ENCODE data around the gene INCA1. TPM values are rescaled to one million over a fixed set of nuclear protein-coding genes. Genes with fewer than 3 reads are reported as not detected.
A peak's percentile ranks its signal among the peaks of the same experiment; 100 is the strongest.

The INCA1 gene
- total RNA-seq, 4 donors from 2014 or later = 3.4 TPM; not detected in 3

DNA sequence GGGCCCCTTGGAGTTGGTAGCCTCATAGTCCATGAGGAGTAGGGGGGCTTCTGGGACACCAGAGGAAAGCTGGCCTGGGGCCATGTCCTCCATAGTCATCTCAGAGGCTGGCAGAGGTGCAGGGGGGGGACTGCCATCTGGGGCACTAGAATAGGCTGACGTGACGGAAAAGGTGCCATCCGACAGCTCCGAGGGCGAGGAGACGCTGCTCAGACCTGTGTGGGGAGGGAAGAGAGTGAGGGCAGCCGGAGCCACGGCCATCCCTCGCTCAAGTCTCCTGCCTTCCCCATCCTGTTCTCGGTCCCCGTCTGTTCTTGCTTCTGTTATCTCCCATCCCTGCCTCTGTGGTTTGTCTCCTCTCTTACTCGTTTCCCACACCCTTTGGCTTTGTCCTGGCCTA lies 25.0 kb downstream of the INCA1 start:
- Histone ChIP-seq H3K4me1 (peaks cover 7 to 9% of the 10 kb centered on the region in 2 donors), H3K27me3 (no peaks in the 10 kb centered on the region), H3K27ac (peak overlapping the region; percentile 32 to 44), H3K36me3 (no peaks in the 10 kb centered on the region), H3K4me3 (no peak overlapping the region), H3K9me3 (no peaks in the 10 kb centered on the region)
- no peak for DNase-seq
- no peak for TF ChIP-seq POLR2A (IDR thresholded peaks at IDR 0.05)
- TF ChIP-seq, protein P1, sequence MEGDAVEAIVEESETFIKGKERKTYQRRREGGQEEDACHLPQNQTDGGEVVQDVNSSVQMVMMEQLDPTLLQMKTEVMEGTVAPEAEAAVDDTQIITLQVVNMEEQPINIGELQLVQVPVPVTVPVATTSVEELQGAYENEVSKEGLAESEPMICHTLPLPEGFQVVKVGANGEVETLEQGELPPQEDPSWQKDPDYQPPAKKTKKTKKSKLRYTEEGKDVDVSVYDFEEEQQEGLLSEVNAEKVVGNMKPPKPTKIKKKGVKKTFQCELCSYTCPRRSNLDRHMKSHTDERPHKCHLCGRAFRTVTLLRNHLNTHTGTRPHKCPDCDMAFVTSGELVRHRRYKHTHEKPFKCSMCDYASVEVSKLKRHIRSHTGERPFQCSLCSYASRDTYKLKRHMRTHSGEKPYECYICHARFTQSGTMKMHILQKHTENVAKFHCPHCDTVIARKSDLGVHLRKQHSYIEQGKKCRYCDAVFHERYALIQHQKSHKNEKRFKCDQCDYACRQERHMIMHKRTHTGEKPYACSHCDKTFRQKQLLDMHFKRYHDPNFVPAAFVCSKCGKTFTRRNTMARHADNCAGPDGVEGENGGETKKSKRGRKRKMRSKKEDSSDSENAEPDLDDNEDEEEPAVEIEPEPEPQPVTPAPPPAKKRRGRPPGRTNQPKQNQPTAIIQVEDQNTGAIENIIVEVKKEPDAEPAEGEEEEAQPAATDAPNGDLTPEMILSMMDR (IDR thresholded peaks at IDR 0.05) = no peak
- intact Hi-C loops (cut with DNase I; ENCODE audit: low total_unique reads) = no loop called here

DNA sequence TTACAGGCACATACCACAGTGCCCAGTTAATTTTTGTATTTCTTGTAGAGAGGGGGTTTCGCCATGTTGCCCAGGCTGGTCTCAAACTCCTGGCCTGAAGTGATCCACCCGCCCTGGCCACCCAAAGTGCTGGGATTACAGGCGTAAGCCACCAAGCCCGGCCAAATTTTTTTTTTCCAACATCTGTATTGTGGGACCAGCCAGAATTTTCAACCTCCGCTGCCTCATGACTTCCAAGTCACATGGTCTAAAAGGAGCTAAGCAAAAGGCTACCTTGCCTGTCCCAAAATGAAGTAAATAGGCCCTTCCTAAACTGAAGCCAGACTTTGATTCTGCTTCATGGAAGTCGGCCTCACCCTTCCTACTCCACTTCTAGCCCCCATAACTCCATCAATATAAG lies 25.5 kb downstream of the INCA1 start:
- no peaks in the 10 kb centered on the region for H3K27me3 ChIP-seq
- peaks cover 7 to 9% of the 10 kb centered on the region in 2 donors for H3K4me1 ChIP-seq
- intact Hi-C loops (cut with DNase I; ENCODE audit: low total_unique reads) = no loop called here
- no peaks in the 10 kb centered on the region for H3K36me3 ChIP-seq
- DNase-seq = peak in 1 of 2 donors; percentile 44
- no peak for TF ChIP-seq POLR2A (IDR thresholded peaks at IDR 0.05)
- TF ChIP-seq, protein P1 (IDR thresholded peaks at IDR 0.05) = no peak
- H3K9me3 ChIP-seq = no peaks in the 10 kb centered on the region
- no peak overlapping the region for H3K4me3 ChIP-seq
- peak overlapping the region; percentile 32 to 44 for H3K27ac ChIP-seq

DNA sequence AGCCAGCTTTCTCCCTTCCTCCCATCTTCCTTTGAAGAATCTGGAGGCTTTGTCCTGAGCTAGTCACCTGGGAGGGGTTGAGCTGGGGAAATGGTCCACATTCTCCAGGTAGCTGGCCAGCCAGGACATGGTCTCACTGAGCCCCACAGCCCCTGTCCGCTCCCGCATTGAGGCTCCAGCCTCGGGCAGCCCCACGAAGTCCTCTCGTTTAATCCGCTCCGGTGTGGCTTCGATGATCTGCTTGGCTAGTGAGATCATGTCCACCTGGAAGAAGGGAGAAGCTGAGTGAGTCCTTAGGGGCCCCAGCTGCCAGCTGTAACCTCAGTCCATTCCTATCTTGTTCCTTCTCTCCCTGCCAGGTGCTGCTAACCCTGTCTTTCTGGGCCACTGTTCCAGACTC lies 27.0 kb downstream of the INCA1 start:
- Histone ChIP-seq H3K4me1 (peaks cover 7 to 9% of the 10 kb centered on the region in 2 donors), H3K36me3 (no peaks in the 10 kb centered on the region)

DNA sequence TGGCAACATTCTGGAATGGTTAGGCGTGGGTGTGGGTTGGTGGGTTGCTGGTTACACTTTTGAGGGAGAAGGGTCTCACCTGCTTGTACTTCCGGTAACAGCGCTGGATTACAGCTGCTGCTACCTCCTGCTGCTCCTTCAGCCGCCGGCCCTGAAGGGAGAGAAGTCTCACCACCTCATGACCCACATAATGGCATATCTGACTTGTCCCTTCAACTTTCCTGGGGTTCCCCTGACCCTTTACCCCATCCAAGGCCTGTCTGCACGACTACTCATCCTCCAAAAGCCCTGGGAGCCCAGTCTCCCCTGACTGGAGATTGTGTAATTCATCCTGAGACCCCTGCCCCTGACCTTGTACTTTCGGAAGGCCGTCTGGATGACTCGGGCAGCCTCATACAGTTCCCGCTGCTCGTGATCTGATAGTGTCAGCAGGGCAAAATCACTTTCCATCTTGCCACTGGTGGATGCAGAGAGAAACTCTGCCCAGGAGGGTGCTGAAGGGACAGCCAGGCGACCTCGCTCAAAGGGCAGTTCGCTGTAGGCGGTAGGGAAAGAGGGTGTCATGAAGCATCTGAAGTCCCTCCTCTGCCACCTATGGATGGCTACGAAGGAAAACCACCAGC lies 27.7 kb downstream of the INCA1 start:
- no peaks in the 10 kb centered on the region for H3K36me3 ChIP-seq
- DNase-seq = no peak
- no peaks in the 10 kb centered on the region for H3K9me3 ChIP-seq
- peaks cover 7 to 9% of the 10 kb centered on the region in 2 donors for H3K4me1 ChIP-seq
- TF ChIP-seq, protein P1 (IDR thresholded peaks at IDR 0.05) = no peak
- no peak for TF ChIP-seq POLR2A (IDR thresholded peaks at IDR 0.05)
- H3K27me3 ChIP-seq = no peaks in the 10 kb centered on the region
- no peak overlapping the region for H3K4me3 ChIP-seq
- H3K27ac ChIP-seq = peak overlapping the region; percentile 97 to 98
- intact Hi-C loops (cut with DNase I; ENCODE audit: low total_unique reads) = no loop called here

More for the DNA sequence above, 27.0 kb downstream of the INCA1 start:
- H3K27ac ChIP-seq = peak overlapping the region; percentile 97 to 98
- H3K27me3 ChIP-seq = no peaks in the 10 kb centered on the region
- TF ChIP-seq, protein P1 (IDR thresholded peaks at IDR 0.05) = no peak
- no peak for TF ChIP-seq POLR2A (IDR thresholded peaks at IDR 0.05)
- no peaks in the 10 kb centered on the region for H3K9me3 ChIP-seq
- intact Hi-C loops (cut with DNase I; ENCODE audit: low total_unique reads) = no loop called here
- no peak overlapping the region for H3K4me3 ChIP-seq
- DNase-seq = no peak

DNA sequence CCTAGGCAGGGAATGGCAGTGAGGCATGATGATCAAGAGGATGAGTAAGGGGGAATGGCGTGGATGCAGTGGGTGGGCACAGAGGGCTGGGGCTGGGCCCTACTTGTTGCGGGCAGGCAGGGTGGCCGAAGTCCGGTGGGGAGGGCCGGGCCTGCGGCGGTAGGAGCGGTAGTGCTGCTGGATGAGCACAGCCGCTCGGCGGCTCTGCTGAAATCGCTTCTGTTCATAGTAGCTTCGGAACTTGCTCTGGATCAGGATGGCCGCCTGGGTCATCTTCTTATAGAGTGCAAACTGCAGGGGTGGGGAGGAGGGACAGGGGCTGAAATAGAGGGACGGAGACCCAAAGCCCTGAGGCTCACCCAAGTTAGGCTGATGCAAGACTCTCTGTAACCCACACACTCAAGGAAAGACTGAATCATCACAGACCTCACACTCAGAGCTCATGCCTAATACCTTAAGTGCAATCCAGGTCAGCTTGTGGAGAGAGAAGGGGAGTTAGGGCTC lies 28.2 kb downstream of the INCA1 start:
- Histone ChIP-seq H3K4me3 (peak overlapping the region; percentile 59 to 76), H3K27ac (peak overlapping the region; percentile 97 to 98), H3K4me1 (peaks cover 7 to 9% of the 10 kb centered on the region in 2 donors), H3K9me3 (no peaks in the 10 kb centered on the region), H3K27me3 (no peaks in the 10 kb centered on the region), H3K36me3 (no peaks in the 10 kb centered on the region)
- intact Hi-C loops (cut with DNase I; ENCODE audit: low total_unique reads) = no loop called here
- peak; percentile 50 to 51 for DNase-seq
- TF ChIP-seq POLR2A (IDR thresholded peaks at IDR 0.05) = no peak
- TF ChIP-seq, protein P1 (IDR thresholded peaks at IDR 0.05) = no peak
